ENCODE results near the gene SGCD.

GRCh38 chr5:156718985-156719384 lies 392.0 kb downstream of the SGCD start:
- TF ChIP-seq CTCF (IDR thresholded peaks at IDR 0.05; ENCODE audit: low read depth, low read length) (no peak), EZH2phosphoT487 (IDR thresholded peaks at IDR 0.05; ENCODE audit: low read depth) (no peak)
